ENCODE results near the gene SDK1. TPM values are rescaled to one million over a fixed set of nuclear protein-coding genes. Genes with fewer than 3 reads are reported as not detected.

SDK1 gene
- total RNA-seq, 1 donor from 2014 or later, result 0.26 TPM

GRCh38 chr7:3371601-3372000, 70.5 kb downstream of the SDK1 start:
- no peak for DNase-seq (ENCODE audit: low read depth)
- Histone ChIP-seq H3K36me3 (ENCODE audit: control insufficient read depth, insufficient read depth, low read length) (no peaks in the 10 kb centered on the region), H3K4me3 (ENCODE audit: low read depth, low read length) (no peak overlapping the region), H3K27me3 (ENCODE audit: control insufficient read depth, insufficient read depth, low read length) (no peaks in the 10 kb centered on the region)
- no peak for TF ChIP-seq CTCF (IDR thresholded peaks at IDR 0.05; ENCODE audit: insufficient read depth, low read length, severe bottlenecking)
- FAIRE-seq, result no peak

DNA sequence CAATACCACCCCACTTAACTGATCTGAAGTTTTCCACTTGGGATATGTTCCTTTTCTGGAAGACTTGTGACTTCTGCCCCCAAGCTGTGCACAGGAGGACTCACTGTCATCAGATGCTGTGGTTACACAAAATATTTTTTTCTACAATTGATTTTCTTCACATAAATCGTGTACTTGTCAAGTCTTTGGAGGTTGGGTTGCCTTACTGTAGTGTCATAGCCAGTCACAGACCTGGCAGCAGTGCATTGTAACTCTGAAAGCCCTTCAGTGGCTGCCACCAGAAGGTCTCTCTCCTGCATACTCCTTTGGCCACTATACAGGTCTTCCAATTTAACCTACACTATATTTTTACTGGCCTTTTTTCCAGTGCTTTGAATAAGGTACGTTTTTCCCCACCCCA, 73.2 kb downstream of the SDK1 start:
- no peak for DNase-seq (ENCODE audit: low read depth)

GRCh38 chr7:3378390-3379150, 77.5 kb downstream of the SDK1 start:
- Histone ChIP-seq H3K27me3 (ENCODE audit: control insufficient read depth, insufficient read depth, low read length) (no peaks in the 10 kb centered on the region), H3K36me3 (ENCODE audit: control insufficient read depth, insufficient read depth, low read length) (no peaks in the 10 kb centered on the region), H3K4me3 (ENCODE audit: low read depth, low read length) (no peak overlapping the region)
- no peak for TF ChIP-seq CTCF (IDR thresholded peaks at IDR 0.05; ENCODE audit: insufficient read depth, low read length, severe bottlenecking)
- no peak for DNase-seq (ENCODE audit: low read depth)
- FAIRE-seq, result no peak

More for the DNA sequence above, 73.2 kb downstream of the SDK1 start:
- no peak for FAIRE-seq
- Histone ChIP-seq H3K4me3 (ENCODE audit: low read depth, low read length) (no peak overlapping the region), H3K27me3 (ENCODE audit: control insufficient read depth, insufficient read depth, low read length) (no peaks in the 10 kb centered on the region), H3K36me3 (ENCODE audit: control insufficient read depth, insufficient read depth, low read length) (no peaks in the 10 kb centered on the region)
- TF ChIP-seq CTCF (IDR thresholded peaks at IDR 0.05; ENCODE audit: insufficient read depth, low read length, severe bottlenecking), result no peak

GRCh38 chr7:3380034-3380433, 79.0 kb downstream of the SDK1 start:
- no peak for TF ChIP-seq CTCF (IDR thresholded peaks at IDR 0.05; ENCODE audit: insufficient read depth, low read length, severe bottlenecking)
- no peaks in the 10 kb centered on the region for H3K36me3 ChIP-seq (ENCODE audit: control insufficient read depth, insufficient read depth, low read length)
- no peak overlapping the region for H3K4me3 ChIP-seq (ENCODE audit: low read depth, low read length)
- H3K27me3 ChIP-seq (ENCODE audit: control insufficient read depth, insufficient read depth, low read length), result no peaks in the 10 kb centered on the region
- DNase-seq (ENCODE audit: low read depth), result no peak
- FAIRE-seq, result no peak

DNA sequence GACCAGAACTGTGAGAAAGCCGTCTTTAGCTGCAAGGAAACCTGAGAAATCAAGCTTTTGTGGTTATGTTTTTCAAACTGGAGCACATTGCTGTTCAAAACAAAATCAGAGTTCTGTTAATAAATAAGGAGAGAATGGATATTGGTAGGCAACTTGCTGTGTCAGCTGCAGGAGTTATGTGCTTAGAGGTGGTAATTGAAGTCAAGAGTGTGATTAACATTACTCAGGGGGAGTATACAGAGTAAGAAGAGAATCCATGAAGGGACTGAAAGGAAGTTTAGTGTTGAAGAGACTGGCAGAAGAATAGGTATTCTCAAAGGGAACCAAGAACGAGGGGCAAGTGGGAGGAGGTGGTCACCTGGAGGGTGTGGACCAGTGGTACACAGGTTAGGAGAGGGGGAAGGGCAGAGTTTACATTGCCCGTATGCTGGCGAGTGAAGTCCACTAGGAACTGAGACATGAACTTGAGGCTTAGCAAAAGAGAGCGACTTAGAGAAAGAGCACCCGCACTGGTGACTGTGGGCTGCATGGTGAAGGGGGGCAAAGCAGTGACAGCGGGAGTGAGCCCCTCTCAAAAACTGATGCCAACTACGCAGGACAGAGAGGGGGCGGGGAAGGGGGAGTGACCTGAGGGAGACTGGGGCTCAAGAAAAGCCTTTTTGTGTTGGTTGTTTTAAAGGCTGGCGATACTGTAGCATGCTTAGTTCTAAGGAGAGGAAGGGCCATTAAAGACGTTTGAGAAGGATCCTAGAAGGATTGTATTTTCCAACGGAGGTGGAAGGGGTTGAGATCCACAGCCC, 80.0 kb downstream of the SDK1 start:
- DNase-seq (ENCODE audit: low read depth) (no peak), FAIRE-seq (no peak)
- Histone ChIP-seq H3K4me3 (ENCODE audit: low read depth, low read length) (no peak overlapping the region), H3K27me3 (ENCODE audit: control insufficient read depth, insufficient read depth, low read length) (no peaks in the 10 kb centered on the region), H3K36me3 (ENCODE audit: control insufficient read depth, insufficient read depth, low read length) (no peaks in the 10 kb centered on the region)
- TF ChIP-seq CTCF (IDR thresholded peaks at IDR 0.05; ENCODE audit: insufficient read depth, low read length, severe bottlenecking), result no peak
